ENCODE measurements around the gene WFDC9. TPM values are rescaled to one million over a fixed set of nuclear protein-coding genes. Genes with fewer than 3 reads are reported as not detected.

WFDC9 gene
- total RNA-seq, 2 experiments from 2014 or later: not detected

- CTCF ChIA-PET (ENCODE audit: unreplicated experiment): no interaction called here
- Histone ChIP-seq H3K4me1 (ENCODE audit: insufficient read depth, low read length, poor library complexity, severe bottlenecking) (no peaks in the 10 kb centered on the region), H3K4me3 (ENCODE audit: low read depth, low read length, poor library complexity, severe bottlenecking) (no peak overlapping the region), H4K20me1 (ENCODE audit: insufficient read depth, low read length) (no peaks in the 10 kb centered on the region), H3K9me3 (ENCODE audit: low read length) (no peaks in the 10 kb centered on the region), H3K79me2 (ENCODE audit: insufficient read depth, low read depth, low read length) (no peaks in the 10 kb centered on the region), H2AFZ (ENCODE audit: low read length) (no peak overlapping the region), H3K27ac (ENCODE audit: low read depth, low read length, poor library complexity, severe bottlenecking) (no peak overlapping the region), H3K9me2 (ENCODE audit: insufficient read depth, low read length) (no peaks in the 10 kb centered on the region), H3K36me3 (ENCODE audit: insufficient read depth, low read length) (no peaks in the 10 kb centered on the region), H3K4me2 (ENCODE audit: low read length) (no peak overlapping the region)
- POLR2A ChIA-PET: no interaction called here
- BruUV-seq (replicated peaks): no TSS peak
- DNase-seq (ENCODE audit: low spot score): no peak
- intact Hi-C loops (cut with micrococcal nuclease; ENCODE audit: unreplicated experiment): no loop called here
- TF ChIP-seq EZH2phosphoT487 (IDR thresholded peaks at IDR 0.05; ENCODE audit: borderline replicate concordance, low read depth, low read length) (no peak), CTCF (conservative IDR thresholded peaks at IDR 0.05; ENCODE audit: low read length) (no peak)
These were observed 66.3 kb downstream of the WFDC9 start for GRCh38 chr20:45564760-45565276.

Small RNA genes lying within 50 kb of the gene (small RNA-seq; reads per million reads assigned to genes)
- gene RNA5SP485: 0.21 reads per million

Other genes starting within 250 kb of the WFDC9 start
- gene DBNDD2, start 223.0 kb downstream of the WFDC9 start, total RNA-seq (2014; rRNA removed; shearing (Covaris generic)): 0.57 TPM in 1 of 2 replicates, not detected in the other
- not detected in 2 replicates for gene DBNDD2, start 223.0 kb downstream of the WFDC9 start, total RNA-seq (2022)
- gene PIGT, start 215.1 kb downstream of the WFDC9 start, total RNA-seq (2014; rRNA removed; shearing (Covaris generic)): 75.7 and 104 TPM in 2 replicates
- 79.4 and 89.2 TPM in 2 replicates for gene PIGT, start 215.1 kb downstream of the WFDC9 start, total RNA-seq (2022)
- 4.4 TPM in 1 of 2 replicates, not detected in the other for gene WFDC2, start 161.5 kb downstream of the WFDC9 start, total RNA-seq (2014; rRNA removed; shearing (Covaris generic))
- gene WFDC2, start 161.5 kb downstream of the WFDC9 start, total RNA-seq (2022): 0.46 TPM in 1 of 2 replicates, not detected in the other
- gene SPINT3, start 115.7 kb downstream of the WFDC9 start, total RNA-seq (2014; rRNA removed; shearing (Covaris generic)): not detected in 2 replicates
- gene SPINT3, start 115.7 kb downstream of the WFDC9 start, total RNA-seq (2022): not detected in 2 replicates
- gene WFDC6, start 91.8 kb downstream of the WFDC9 start, total RNA-seq (2014; rRNA removed; shearing (Covaris generic)): not detected in 2 replicates
- gene WFDC6, start 91.8 kb downstream of the WFDC9 start, total RNA-seq (2022): not detected in 2 replicates
- not detected in 2 replicates for gene EPPIN, start 83.9 kb downstream of the WFDC9 start, total RNA-seq (2014; rRNA removed; shearing (Covaris generic))
- gene EPPIN, start 83.9 kb downstream of the WFDC9 start, total RNA-seq (2022): not detected in 2 replicates
- not detected in 2 replicates for gene WFDC8, start 52.0 kb downstream of the WFDC9 start, total RNA-seq (2014; rRNA removed; shearing (Covaris generic))
- gene WFDC8, start 52.0 kb downstream of the WFDC9 start, total RNA-seq (2022): not detected in 2 replicates
- not detected in 2 replicates for gene WFDC10A, start 1.5 kb downstream of the WFDC9 start, total RNA-seq (2014; rRNA removed; shearing (Covaris generic))
- not detected in 2 replicates for gene WFDC10A, start 1.5 kb downstream of the WFDC9 start, total RNA-seq (2022)
- gene WFDC11, start 39.0 kb upstream of the WFDC9 start, total RNA-seq (2014; rRNA removed; shearing (Covaris generic)): not detected in 2 replicates
- gene WFDC11, start 39.0 kb upstream of the WFDC9 start, total RNA-seq (2022): not detected in 2 replicates
- gene WFDC13, start 70.8 kb upstream of the WFDC9 start, total RNA-seq (2014; rRNA removed; shearing (Covaris generic)): not detected in 2 replicates
- not detected in 2 replicates for gene WFDC13, start 70.8 kb upstream of the WFDC9 start, total RNA-seq (2022)
- not detected in 2 replicates for gene WFDC10B, start 73.7 kb upstream of the WFDC9 start, total RNA-seq (2014; rRNA removed; shearing (Covaris generic))
- not detected in 2 replicates for gene WFDC10B, start 73.7 kb upstream of the WFDC9 start, total RNA-seq (2022)
- not detected in 2 replicates for gene SPINT4, start 91.1 kb upstream of the WFDC9 start, total RNA-seq (2014; rRNA removed; shearing (Covaris generic))
- gene SPINT4, start 91.1 kb upstream of the WFDC9 start, total RNA-seq (2022): not detected in 2 replicates
- not detected in 2 replicates for gene WFDC3, start 160.6 kb upstream of the WFDC9 start, total RNA-seq (2014; rRNA removed; shearing (Covaris generic))
- gene WFDC3, start 160.6 kb upstream of the WFDC9 start, total RNA-seq (2022): not detected in 2 replicates
- 25.8 and 30.5 TPM in 2 replicates for gene DNTTIP1, start 160.7 kb upstream of the WFDC9 start, total RNA-seq (2014; rRNA removed; shearing (Covaris generic))
- 38.7 and 38.8 TPM in 2 replicates for gene DNTTIP1, start 160.7 kb upstream of the WFDC9 start, total RNA-seq (2022)
- gene UBE2C, start 181.4 kb upstream of the WFDC9 start, total RNA-seq (2014; rRNA removed; shearing (Covaris generic)): 225 and 269 TPM in 2 replicates
- gene UBE2C, start 181.4 kb upstream of the WFDC9 start, total RNA-seq (2022): 222 and 255 TPM in 2 replicates
- gene TNNC2, start 196.0 kb upstream of the WFDC9 start, total RNA-seq (2014; rRNA removed; shearing (Covaris generic)): not detected in 2 replicates
- not detected in 2 replicates for gene TNNC2, start 196.0 kb upstream of the WFDC9 start, total RNA-seq (2022)
- 0.49 and 0.79 TPM in 2 replicates for gene SNX21, start 202.5 kb upstream of the WFDC9 start, total RNA-seq (2014; rRNA removed; shearing (Covaris generic))
- gene SNX21, start 202.5 kb upstream of the WFDC9 start, total RNA-seq (2022): 0.49 and 1.1 TPM in 2 replicates
- gene ACOT8, start 226.1 kb upstream of the WFDC9 start, total RNA-seq (2014; rRNA removed; shearing (Covaris generic)): 37.1 and 44.6 TPM in 2 replicates
- gene ACOT8, start 226.1 kb upstream of the WFDC9 start, total RNA-seq (2022): 28.0 and 28.2 TPM in 2 replicates
- 5.7 and 12.0 TPM in 2 replicates for gene ZSWIM3, start 226.3 kb upstream of the WFDC9 start, total RNA-seq (2014; rRNA removed; shearing (Covaris generic))
- 6.0 and 6.8 TPM in 2 replicates for gene ZSWIM3, start 226.3 kb upstream of the WFDC9 start, total RNA-seq (2022)
- 10.9 and 19.2 TPM in 2 replicates for gene ZSWIM1, start 249.9 kb upstream of the WFDC9 start, total RNA-seq (2014; rRNA removed; shearing (Covaris generic))
- 12.7 and 13.9 TPM in 2 replicates for gene ZSWIM1, start 249.9 kb upstream of the WFDC9 start, total RNA-seq (2022)